Neural cell (in vitro differentiated cells): Measurements from ENCODE around the gene GPER1.

ENCODE experiments used
- CTCF ChIP-seq: fragments of 450-650 bp; IDR thresholded peaks from 2 replicates; pipeline ENCODE4 v1.5.1; 2014; ENCODE audit warnings: antibody characterized with exemption, mild to moderate bottlenecking, moderate library complexity; ENCODE audit not compliant: poor library complexity, severe bottlenecking
- EP300 ChIP-seq: fragments of 450-650 bp; conservative IDR thresholded peaks from 2 replicates; pipeline ENCODE4 v1.6.1; 2014; ENCODE audit warnings: antibody characterized with exemption, mild to moderate bottlenecking, moderate library complexity; ENCODE audit not compliant: poor library complexity, severe bottlenecking
- MXI1 ChIP-seq: fragments of 450-650 bp; conservative IDR thresholded peaks from 2 replicates; pipeline ENCODE4 v1.6.1; 2014; ENCODE audit warnings: antibody characterized with exemption, mild to moderate bottlenecking; ENCODE audit not compliant: poor library complexity, severe bottlenecking
- POLR2AphosphoS5 ChIP-seq: IDR thresholded peaks from 2 replicates; pipeline ENCODE4 v1.6.1; 2012
- TAF1 ChIP-seq: IDR thresholded peaks from 2 replicates; pipeline ENCODE4 v1.6.1; 2012; ENCODE audit warnings: low read depth
- TF ChIP-seq, protein P1 (sequence below): IDR thresholded peaks from 2 replicates; pipeline ENCODE4 v1.6.1; 2012; ENCODE audit warnings: borderline replicate concordance

GRCh38 chr7:1044189-1045068 is 43.5 kb upstream of the GPER1 start, which contains the start of gene GPR146:
- peak; percentile 82 for TF ChIP-seq CTCF
- TF ChIP-seq, protein P1, sequence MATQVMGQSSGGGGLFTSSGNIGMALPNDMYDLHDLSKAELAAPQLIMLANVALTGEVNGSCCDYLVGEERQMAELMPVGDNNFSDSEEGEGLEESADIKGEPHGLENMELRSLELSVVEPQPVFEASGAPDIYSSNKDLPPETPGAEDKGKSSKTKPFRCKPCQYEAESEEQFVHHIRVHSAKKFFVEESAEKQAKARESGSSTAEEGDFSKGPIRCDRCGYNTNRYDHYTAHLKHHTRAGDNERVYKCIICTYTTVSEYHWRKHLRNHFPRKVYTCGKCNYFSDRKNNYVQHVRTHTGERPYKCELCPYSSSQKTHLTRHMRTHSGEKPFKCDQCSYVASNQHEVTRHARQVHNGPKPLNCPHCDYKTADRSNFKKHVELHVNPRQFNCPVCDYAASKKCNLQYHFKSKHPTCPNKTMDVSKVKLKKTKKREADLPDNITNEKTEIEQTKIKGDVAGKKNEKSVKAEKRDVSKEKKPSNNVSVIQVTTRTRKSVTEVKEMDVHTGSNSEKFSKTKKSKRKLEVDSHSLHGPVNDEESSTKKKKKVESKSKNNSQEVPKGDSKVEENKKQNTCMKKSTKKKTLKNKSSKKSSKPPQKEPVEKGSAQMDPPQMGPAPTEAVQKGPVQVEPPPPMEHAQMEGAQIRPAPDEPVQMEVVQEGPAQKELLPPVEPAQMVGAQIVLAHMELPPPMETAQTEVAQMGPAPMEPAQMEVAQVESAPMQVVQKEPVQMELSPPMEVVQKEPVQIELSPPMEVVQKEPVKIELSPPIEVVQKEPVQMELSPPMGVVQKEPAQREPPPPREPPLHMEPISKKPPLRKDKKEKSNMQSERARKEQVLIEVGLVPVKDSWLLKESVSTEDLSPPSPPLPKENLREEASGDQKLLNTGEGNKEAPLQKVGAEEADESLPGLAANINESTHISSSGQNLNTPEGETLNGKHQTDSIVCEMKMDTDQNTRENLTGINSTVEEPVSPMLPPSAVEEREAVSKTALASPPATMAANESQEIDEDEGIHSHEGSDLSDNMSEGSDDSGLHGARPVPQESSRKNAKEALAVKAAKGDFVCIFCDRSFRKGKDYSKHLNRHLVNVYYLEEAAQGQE, result no peak
- TF ChIP-seq TAF1, result no peak
- TF ChIP-seq POLR2AphosphoS5, result no peak
- peak; percentile 81 for TF ChIP-seq MXI1
- no peak for TF ChIP-seq EP300
